GM12892 (cell line): ENCODE data around the gene YARS1.

Experiments
- POLR2A ChIP-seq: IDR thresholded peaks from 2 replicates; pipeline ENCODE4 v1.6.1; 2011; ENCODE audit warnings: low read depth, low read length, control low read depth
- POLR2AphosphoS5 ChIP-seq: IDR thresholded peaks from 2 replicates; pipeline ENCODE4 v1.6.1; 2011; ENCODE audit warnings: low read depth, low read length, control low read depth
- TAF1 ChIP-seq: IDR thresholded peaks from 2 replicates; pipeline ENCODE4 v1.6.1; 2011; ENCODE audit warnings: low read depth, mild to moderate bottlenecking, control low read depth, low read length, borderline replicate concordance

- TF ChIP-seq POLR2A, result no peak
- no peak for TF ChIP-seq POLR2AphosphoS5
- TF ChIP-seq TAF1, result no peak
Observed at GRCh38 chr1:32779242-32779641, 37.9 kb downstream of the YARS1 start.
